ENCODE measurements around the gene ACAD8. TPM values are rescaled to one million over a fixed set of nuclear protein-coding genes. Genes with fewer than 3 reads are reported as not detected.

Gene ACAD8
- total RNA-seq, 1 experiment from 2014 or later = 18.9 TPM

- TF ChIP-seq CTCF (IDR thresholded peaks at IDR 0.05; ENCODE audit: unreplicated experiment) = no peak
- POLR2A ChIA-PET = interaction anchor here (0.6 to 1.6 kb wide), 3 partner anchors 14 to 604 kb away, joined by 3 to 4 read pairs (median 4); partner anchors contain the start of gene ACAD8
- peaks cover 7% of the 10 kb centered on the region for H3K4me1 Mint-ChIP-seq (ENCODE audit: insufficient read depth, unreplicated experiment)
Measured at GRCh38 chr11:134272381-134273316, 19.3 kb downstream of the ACAD8 start.

GRCh38 chr11:134273317-134273712 is 19.9 kb downstream of the ACAD8 start:
- Mint-ChIP-seq H3K36me3 (ENCODE audit: insufficient read depth, unreplicated experiment) (no peaks in the 10 kb centered on the region), H3K4me1 (ENCODE audit: insufficient read depth, unreplicated experiment) (peaks cover 7% of the 10 kb centered on the region), H3K27me3 (ENCODE audit: insufficient read depth, unreplicated experiment) (peaks cover 23% of the 10 kb centered on the region), H3K9me3 (ENCODE audit: unreplicated experiment) (no peaks in the 10 kb centered on the region), H3K4me3 (ENCODE audit: unreplicated experiment) (no peak overlapping the region), H3K27ac (ENCODE audit: low read depth, unreplicated experiment) (no peak overlapping the region)
- TF ChIP-seq CTCF (IDR thresholded peaks at IDR 0.05; ENCODE audit: unreplicated experiment) = no peak
- no TSS peak for BruUV-seq (replicated peaks)
- no peak for DNase-seq (ENCODE audit: unreplicated experiment)
- ChIA-PET POLR2A (interaction anchor here (0.6 to 1.6 kb wide), 3 partner anchors 13 to 143 kb away, joined by 3 to 4 read pairs (median 3); partner anchors contain the start of gene ACAD8), CTCF (interaction anchor here (0.7 to 1.2 kb wide), 3 partner anchors 9 to 17 kb away, joined by 3 to 4 read pairs (median 3); no protein-coding TSS in a partner anchor)
- intact Hi-C loops (cut with micrococcal nuclease) = no loop called here

More at GRCh38 chr11:134272381-134273316, 19.3 kb downstream of the ACAD8 start:
- Mint-ChIP-seq H3K27me3 (ENCODE audit: insufficient read depth, unreplicated experiment) (peaks cover 22% of the 10 kb centered on the region), H3K27ac (ENCODE audit: low read depth, unreplicated experiment) (no peak overlapping the region), H3K4me3 (ENCODE audit: unreplicated experiment) (no peak overlapping the region), H3K36me3 (ENCODE audit: insufficient read depth, unreplicated experiment) (no peaks in the 10 kb centered on the region), H3K9me3 (ENCODE audit: unreplicated experiment) (no peaks in the 10 kb centered on the region)
- no TSS peak for BruUV-seq (replicated peaks)
- CTCF ChIA-PET = interaction anchor here (0.5 to 1.2 kb wide), 5 partner anchors 10 to 80 kb away, joined by 3 to 4 read pairs (median 3); no protein-coding TSS in a partner anchor
- DNase-seq (ENCODE audit: unreplicated experiment) = no peak
- intact Hi-C loops (cut with micrococcal nuclease) = no loop called here

GRCh38 chr11:134275188-134275533 is 21.8 kb downstream of the ACAD8 start:
- Mint-ChIP-seq H3K4me1 (ENCODE audit: insufficient read depth, unreplicated experiment) (peaks cover 5% of the 10 kb centered on the region), H3K9me3 (ENCODE audit: unreplicated experiment) (no peaks in the 10 kb centered on the region), H3K4me3 (ENCODE audit: unreplicated experiment) (no peak overlapping the region), H3K27ac (ENCODE audit: low read depth, unreplicated experiment) (no peak overlapping the region), H3K27me3 (ENCODE audit: insufficient read depth, unreplicated experiment) (peaks cover 23% of the 10 kb centered on the region), H3K36me3 (ENCODE audit: insufficient read depth, unreplicated experiment) (no peaks in the 10 kb centered on the region)
- POLR2A ChIA-PET = no interaction called here
- CTCF ChIA-PET = interaction anchor here (1.0 kb wide), 1 partner anchor 11 kb away, joined by 4 read pairs; no protein-coding TSS in a partner anchor
- BruUV-seq (replicated peaks) = no TSS peak
- intact Hi-C loops (cut with micrococcal nuclease) = no loop called here
- DNase-seq (ENCODE audit: unreplicated experiment) = no peak
- TF ChIP-seq CTCF (IDR thresholded peaks at IDR 0.05; ENCODE audit: unreplicated experiment) = no peak
